Activated gamma-delta T cell (primary cell): ENCODE measurements around the gene SVIL.
"Not testable (repeated sequence)": the region's sequence is repeated elsewhere in the genome, so short reads cannot be mapped to it uniquely, and the experiment has no call there.

ENCODE experiments used
- DNase-seq: peaks from one replicate; lab custom pipeline; 2025; lab: John Stamatoyannopoulos, UW

Gene SVIL

DNA sequence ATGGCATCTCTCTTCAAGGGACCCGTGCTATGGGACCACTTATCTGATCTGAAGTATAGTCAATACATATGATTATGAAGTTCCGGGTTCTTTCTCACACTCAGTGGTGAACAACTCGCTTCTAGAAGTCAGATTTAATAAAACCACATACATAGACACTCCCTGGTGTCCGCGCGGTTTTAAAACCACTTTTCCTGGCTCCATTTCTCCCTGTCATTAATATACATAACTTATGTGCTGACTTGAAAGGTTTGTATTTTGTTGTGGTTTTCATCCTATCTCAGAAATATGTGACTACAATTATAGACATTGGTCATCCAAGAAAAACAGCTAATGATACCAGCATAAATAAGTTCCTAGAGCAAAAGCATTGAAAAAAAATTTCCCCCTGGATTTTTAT lies 34.0 kb downstream of the SVIL start:
- no peak for DNase-seq

DNA sequence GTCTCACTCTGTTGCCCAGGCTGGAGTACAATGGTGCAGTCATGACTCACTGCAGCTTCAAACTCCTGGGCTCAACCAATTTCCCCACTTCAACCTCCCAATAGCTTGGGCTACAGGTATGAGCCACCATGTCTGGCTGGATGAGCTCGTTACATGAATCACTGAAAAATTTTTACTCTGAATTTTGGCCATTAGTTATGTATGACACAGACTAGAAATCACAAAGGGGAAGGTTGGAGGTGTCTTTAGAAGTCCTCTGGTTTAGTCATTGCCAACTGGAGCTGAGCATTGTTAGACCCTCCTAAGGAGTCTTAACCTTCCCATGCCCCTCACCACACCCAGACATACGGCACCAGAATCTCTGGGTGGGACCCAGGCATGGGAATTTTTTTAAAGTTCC lies 34.7 kb downstream of the SVIL start:
- DNase-seq, result no peak

DNA sequence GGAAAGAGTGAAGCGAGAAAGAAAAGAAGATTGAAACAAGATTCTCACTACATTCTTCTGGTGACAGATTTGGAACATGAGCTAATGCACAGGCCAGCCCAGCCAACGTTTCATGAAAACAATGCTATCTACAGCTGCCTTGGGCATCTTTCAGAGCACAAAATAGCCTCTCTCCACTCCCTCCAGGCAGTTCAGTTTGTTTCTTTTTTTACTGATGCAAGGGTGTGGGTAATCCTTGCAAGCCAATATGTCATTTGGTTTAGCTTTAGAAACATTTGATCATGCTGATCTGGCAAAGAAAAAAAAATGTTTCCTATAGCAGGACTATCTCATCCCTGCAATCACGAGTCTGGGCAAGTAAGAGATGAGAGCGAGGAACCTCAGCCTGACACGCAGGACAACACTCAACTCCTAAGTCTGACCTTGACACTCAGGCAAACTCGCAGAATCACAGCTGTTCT lies 35.9 kb downstream of the SVIL start:
- no peak for DNase-seq

DNA sequence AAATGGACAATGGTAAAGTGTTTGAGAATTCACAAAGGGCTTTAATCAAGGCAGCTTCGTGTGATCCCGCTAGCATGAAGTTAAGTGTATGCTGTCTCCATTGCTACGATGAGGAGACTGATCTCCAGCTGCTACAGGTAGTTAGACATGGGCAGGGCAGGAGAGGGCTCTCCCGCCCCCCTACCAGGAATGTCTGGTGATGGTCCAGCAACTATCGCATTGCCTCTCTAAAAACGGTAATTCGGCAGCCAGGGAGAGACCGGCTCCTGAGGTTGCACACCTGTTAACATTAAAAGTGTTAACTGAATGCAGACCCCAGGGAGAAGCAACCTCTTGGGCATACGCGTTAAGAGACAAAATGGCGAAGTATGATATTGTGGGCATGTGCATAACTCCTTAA lies 37.9 kb downstream of the SVIL start:
- DNase-seq, result no peak

DNA sequence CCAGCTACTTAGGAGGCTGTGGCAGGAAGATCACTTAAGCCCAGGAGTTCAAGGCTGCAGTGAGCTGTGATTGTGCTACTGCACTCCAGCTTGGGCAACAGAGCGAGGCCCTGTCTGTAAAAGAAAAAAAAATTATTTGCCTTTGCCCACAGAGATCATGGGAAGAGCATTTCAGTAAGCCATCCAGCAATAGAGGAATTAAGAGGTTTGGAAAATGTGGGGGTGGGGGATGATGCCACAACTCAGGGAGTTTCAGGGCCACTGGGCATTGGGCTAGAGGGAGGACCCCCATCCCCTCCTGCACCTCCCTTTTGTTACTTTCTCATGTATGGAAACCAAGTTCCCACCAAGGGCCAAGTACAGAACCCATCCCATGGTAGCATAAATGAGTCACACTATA lies 38.4 kb downstream of the SVIL start:
- no peak for DNase-seq

DNA sequence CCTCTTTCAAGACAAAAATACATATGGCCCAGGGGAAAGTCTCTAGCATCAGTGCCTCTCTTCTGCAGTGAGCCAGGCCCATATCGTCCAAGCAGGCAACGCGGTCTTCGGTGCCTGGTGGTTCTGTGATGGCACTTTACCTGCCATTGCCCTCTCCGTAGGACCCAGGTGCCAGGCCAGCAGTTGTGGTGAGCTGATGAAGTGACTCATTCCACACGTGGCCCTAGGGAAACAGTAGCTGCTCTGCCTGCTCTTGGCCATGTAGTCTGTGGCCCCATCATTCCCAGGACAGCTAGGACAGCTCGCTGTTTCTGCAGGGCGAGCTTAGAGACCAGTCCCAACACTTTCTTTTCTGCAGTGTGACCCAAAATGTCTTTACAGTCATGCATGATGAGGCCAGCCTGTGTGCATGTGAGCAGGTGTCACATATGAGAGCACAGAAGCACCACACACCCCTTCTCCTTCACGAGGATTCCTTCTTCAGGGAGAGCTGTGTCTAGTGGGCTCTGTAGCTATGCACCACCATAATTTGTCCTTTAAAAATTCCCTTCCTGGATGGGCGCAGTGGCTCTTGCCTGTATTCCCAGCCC lies 39.0 kb downstream of the SVIL start:
- DNase-seq, result no peak

DNA sequence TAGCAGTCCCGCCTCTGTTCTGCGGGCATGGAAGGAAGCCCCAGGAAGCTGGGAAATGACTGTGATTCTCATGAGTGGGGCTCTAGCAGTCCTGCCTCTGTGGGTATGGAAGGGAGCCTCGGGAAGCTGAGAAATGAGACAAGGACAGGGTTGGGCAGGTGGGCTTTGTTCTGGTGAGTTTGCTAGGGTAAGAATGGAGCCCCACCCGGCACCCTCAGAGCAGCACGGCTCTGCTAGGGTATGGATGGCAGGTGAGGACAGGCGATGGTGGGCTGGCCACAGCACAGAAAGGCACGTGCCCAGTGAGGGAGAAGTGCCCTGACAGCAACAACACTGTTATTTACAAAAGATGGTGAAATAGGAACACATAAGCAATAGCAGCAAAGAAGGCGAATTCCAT lies 39.6 kb downstream of the SVIL start:
- DNase-seq, result no peak

DNA sequence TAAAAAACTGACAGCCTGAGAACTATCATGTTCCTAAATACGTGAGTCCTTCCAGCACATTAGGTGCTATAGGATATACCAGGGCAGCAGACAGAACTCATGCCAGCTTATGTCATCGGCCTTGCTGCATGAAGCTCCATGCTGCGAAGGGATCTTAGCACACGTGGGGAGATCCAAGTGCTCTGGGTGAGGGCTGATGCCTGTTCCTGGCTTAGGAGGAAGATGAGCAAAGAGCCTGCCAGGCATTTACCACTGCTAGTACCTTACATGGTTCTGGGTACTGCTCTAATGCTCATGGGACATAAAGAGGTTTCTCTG lies 43.2 kb downstream of the SVIL start:
- DNase-seq, result no peak

DNA sequence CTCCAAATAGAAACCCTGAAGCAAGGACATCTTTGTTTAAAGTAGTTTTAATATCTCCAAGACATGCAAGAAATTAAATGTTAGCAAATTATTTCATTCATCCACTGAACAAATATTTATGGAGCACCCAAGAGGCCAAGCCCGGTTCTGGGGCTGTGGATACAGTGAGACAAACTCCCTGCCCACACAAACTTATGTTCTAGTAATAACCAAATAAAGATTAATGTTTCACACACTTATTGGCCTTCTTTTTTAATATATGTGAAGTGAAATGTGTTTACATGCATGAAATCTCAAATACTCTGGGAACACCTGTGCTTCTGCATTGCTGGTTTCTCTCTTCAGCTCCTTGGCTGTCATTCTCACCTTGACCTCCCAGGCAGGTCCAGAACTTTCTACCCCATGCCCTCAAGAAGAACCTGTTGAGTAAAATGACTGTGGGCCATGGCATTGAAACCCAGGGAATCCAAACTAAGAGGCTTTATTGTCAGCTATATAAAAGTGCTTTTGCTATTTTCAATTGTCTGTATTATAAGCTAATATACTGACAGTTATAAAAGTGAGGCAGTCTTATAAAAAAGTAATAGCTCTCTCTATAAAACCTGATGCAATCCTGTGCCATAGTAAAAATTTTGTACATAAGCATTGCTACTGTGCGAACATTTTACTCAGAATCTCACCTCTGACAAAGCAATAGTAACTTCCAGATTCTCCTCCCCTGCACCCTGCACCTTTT lies 43.7 kb downstream of the SVIL start:
- no peak for DNase-seq

DNA sequence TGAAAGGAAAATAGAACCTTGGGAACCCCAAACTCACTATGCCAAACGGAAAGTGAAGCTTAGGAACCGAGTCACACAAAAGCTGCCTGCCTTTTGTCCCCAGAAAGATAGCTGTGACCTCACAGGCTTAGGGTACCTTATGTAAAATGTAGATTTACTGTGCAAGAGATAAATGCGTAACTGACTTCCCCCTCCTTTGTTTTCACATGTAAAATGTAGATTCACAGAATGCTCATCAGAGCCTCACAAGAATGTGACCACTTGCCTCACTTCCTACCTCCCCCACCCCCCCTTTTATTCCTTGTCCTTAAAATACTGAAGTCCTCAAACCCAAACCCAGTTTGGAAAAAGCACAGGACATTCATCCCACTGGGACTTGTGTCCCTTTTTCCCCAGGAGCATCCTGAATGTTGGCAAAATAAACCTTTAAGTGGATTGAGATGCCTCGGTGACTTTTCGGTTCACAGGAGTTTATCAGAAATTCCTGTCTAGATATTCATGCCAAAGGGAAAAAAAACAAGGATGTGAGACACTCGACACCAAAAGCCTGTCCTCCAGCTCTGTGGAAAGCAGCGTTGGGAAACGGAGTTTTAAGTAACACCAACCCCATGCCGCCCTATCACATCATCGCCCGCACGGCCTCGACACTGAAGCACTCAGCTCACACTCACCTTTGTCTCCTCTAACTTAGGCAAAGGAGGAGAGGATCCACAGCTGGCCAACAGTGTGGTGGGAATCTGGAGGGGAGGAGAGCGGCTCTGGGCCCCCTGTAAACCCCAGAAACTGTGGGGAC lies 45.9 kb downstream of the SVIL start:
- DNase-seq, result no peak

DNA sequence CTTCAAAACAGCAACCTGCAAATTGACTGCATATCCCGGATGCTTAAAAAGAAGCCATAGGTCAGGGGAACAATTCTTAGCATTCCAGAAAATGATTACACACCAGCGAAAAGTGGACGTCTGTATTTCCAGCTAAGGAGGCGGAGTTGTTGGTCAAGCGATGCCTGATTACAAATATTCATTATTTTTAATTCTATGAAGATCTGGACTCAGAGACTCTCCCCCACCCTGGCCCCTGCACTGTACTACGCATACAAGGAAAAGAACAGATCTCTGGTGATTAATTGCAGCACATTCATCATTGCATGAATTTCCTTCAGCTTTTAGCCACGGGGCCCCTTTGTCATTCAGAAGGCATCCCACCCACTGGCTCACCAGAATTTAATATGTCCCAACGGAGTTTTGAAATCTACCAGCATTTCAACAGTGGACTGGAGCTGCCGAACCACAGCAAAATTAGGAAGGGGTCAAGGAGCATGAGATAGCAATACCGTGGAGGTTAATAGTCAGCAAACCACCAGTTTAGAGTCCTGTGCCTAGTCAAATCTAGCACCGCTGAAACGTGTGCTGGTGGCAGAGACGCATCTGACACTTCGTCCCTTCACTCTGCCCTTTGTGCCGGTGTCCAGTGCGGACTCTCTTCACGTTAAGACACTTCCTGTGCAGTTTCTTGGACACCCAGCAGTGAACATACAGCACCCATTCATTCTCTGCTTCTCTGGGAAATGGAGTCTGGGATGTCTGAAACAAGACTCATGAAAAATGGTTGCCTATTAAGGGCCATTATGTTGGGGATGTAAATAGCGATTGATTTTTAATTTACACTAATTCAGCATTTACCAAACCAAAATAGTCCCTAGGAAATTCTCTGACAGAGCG lies 46.8 kb downstream of the SVIL start:
- DNase-seq, result not testable (repeated sequence)

DNA sequence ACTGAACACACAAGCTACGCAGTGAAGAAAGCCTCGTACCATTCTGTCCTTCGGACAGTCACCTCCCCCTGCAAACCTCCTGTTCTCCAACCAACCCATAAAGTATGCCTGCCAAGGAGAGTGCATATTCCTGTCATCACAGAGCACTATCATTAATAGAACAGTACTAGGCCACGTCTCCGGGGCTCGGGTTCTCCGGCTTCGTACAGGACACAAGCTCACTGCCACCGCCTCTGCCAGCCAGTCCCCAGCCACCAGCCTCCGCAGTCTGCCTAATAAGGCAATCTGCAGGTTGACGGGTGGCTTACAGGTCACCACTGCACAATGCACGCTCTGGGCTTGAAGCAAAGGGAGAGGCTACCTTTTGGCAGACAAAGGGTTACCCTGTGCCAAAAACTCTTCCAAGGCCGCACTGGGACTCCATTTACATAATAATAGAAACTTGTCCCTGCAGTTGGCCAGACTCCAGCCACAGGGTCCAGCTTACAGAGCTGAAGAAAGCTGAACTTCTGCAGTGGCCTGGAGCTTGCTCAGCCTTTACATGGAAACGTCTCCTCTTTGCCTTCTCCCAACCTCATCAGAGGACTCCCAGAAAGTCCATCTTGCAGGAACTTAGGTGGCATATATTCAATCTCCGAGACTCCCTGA lies 47.5 kb downstream of the SVIL start:
- DNase-seq, result not testable (repeated sequence)

DNA sequence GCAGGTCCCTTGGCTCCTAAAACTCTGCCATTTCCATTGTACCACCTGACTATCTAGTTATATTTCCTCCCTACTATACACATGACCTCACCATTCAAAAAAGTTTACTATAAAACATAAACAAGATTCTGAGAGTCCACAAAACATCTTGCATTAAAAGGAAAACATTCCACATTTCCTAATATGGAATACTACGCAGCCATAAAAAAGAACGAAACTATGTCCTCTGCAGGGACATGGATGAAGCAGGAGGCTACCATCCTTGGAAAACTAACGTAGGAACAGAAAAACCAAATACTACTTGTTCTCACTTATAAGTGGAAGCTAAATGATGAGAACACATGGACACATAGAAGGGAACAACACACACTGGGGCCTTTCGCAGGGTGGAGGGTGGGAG lies 48.3 kb downstream of the SVIL start:
- no peak for DNase-seq

DNA sequence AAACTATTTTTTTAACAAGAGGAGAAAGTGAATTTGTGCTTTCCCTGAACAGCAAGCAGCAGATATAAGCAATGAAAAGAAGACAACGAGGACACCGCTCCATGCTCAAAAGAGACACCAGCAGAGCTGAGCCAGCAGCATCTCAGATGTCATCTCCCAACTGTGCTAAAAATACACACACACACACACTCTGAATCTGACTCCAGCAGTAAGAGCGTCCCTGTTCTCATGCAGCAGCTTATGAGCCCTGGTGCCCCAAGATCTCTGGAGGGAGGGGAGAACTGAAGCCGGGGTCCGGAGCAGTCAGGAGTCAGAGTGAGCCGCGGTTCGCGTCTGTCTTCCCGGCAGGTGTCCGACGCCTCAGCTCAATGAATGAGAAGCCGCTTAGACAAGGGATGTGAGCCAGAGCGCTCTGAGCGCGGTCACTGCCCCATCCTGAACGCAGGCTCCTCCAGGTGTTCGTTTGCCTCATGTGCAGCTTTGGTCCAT lies 49.2 kb downstream of the SVIL start:
- DNase-seq, result no peak

DNA sequence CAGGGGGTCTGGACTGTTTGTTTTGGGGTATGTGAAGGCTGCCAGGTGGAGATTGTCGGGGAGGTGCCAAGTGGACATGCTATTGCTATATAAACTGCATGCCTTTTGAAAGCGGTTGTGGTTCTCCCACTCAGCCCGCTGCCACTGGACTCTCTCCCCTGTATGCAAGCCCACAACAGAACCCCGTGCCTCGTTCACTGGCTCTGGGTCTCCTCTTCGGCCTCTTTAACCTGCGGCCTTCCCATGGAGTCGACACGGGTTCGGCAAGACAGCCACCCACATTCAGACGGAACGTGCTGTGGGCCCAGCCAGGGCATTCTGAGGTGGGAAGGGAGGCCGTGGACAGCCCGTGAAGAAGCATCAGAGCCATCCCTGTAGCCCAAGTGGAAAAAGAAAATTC lies 50.3 kb downstream of the SVIL start:
- DNase-seq, result no peak

DNA sequence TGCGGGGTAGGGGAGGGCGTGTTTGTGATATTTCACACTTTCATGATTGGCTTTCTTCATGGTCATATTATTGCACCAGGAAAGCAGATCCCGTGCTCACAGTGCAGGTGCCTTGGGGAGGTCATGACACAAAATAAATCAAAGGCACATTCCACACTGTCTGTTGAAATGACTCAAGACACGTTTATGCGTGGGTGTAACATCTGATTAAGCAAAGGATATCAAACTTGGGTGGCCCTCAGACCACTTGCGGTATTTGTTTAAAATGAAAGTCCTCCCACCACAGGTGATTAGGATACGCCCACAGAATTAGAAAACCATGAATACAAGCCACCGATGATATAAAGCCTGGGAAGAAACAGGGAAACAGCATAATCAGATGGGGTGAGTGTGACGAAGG lies 51.1 kb downstream of the SVIL start:
- DNase-seq, result no peak

DNA sequence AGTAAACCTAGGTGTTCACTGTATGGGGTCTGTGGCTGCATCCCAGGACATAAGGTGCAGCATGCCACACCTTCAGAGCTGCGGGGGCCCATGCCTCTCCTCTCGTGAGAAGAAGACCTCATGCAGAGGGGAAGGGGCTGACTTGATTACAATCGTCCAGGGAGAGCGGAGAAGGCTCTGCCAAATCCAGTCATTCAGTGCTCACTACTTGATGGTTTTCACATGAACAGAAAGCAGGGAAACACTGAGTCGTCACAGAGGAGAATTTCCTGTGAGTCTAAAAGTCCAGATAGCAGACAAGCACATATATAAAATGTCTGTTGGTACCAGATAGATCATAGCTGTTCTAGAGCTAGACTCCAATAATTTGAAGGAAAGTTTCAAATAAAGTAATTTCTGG lies 52.0 kb downstream of the SVIL start:
- DNase-seq, result not testable (repeated sequence)

DNA sequence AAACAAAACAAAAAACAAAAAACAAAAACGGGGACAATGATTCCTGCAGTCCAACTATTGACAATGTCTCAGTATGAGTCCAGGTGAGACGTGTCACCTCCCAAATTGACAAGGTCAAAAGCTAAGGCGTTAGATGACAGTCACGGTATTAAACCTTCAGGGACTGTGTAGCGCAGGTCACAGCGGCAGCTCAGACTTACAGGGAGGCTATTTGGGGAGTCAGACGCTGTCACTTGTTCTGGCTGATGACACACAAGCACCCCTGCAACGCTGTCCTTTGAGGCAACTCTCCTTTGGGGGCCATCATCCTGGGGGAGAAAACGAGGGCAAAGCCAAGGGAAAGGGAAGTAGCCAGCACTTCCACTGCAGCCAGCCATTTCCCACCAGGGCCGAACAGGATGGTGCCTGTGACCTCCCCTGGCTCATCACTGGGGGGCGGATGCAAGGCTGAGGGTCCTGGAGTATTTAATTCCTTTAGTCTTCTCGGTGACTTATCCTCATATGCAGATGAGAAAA lies 55.3 kb downstream of the SVIL start:
- no peak for DNase-seq

DNA sequence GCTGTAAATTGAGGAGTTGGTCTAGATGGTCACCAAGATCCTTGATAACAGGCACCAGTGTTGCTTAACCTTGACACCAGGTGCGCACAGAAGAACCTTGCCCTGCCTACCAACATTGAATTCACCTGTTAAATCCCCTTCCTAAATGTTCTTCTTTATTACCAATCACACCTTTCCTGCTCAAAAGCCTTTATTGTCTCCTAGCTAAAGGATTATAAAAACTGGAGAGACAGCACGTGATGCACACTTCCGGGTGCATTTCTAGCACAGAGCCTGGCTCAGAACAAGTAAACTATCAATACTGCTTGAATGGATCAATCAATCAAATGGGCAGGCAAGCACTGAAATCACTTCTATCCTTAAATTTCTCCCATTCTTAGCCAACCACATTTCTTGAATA lies 56.3 kb downstream of the SVIL start:
- no peak for DNase-seq

DNA sequence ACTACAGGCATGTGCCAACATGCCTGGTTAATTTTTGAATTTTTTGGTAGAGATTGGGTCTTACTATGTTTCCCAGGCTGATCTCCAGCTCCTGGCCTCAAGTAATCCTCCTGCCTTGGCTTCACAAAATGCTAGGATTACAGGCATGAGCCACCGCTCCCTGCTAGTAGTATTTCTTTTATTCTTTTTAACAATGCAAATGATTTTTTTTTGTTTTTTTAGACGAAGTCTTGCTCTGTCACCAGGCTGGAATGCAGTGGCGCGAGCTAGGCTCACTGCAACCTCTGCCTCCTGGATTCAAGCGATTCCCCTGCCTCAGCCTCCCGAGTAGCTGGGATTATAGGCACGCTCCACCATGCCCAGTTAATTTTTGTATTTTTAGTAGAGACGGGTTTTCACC lies 58.1 kb downstream of the SVIL start:
- DNase-seq, result no peak

DNA sequence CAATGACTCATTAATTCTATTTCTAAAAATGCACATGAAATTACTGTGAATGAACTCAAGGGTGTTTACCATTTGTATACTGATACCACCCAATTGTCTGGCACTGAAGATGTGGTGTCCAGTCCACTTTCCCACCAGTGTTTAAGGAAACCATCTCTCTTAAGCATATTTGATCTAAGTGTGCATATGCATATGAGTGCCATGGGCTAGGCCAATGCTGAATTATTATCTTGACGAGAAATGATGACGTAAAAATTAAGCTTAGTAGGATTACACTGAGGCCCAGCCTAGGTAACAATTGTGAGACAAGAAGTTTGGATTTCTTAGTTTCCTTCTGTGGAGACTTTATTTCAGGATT lies 59.7 kb downstream of the SVIL start:
- no peak for DNase-seq
